ENCODE results near the gene KRTAP10-5.
"Not testable (repeated sequence)": the region's sequence is repeated elsewhere in the genome, so short reads cannot be mapped to it uniquely, and the experiment has no call there.

The KRTAP10-5 gene

GRCh38 chr21:44590897-44591800 is 10.7 kb upstream of the KRTAP10-5 start:
- not testable (repeated sequence) for DNase-seq

- DNase-seq = no peak
Measured at GRCh38 chr21:44590311-44590721, 9.9 kb upstream of the KRTAP10-5 start.

GRCh38 chr21:44589586-44590305 is 9.3 kb upstream of the KRTAP10-5 start:
- DNase-seq = no peak

- DNase-seq = no peak
Measured at GRCh38 chr21:44589094-44589493, 8.7 kb upstream of the KRTAP10-5 start.

GRCh38 chr21:44585892-44586291 is 5.5 kb upstream of the KRTAP10-5 start:
- no peak for DNase-seq

GRCh38 chr21:44583800-44584147 is 3.4 kb upstream of the KRTAP10-5 start:
- no peak for DNase-seq

GRCh38 chr21:44583089-44583799 is 2.8 kb upstream of the KRTAP10-5 start:
- DNase-seq = no peak

GRCh38 chr21:44582055-44582454 is 1.7 kb upstream of the KRTAP10-5 start:
- no peak for DNase-seq

GRCh38 chr21:44581158-44581557 is 754 bp upstream of the KRTAP10-5 start:
- no peak for DNase-seq

- DNase-seq = no peak
Measured at GRCh38 chr21:44579833-44580144, 615 bp downstream of the KRTAP10-5 start.

- DNase-seq = no peak
Measured at GRCh38 chr21:44579056-44579832, 1.2 kb downstream of the KRTAP10-5 start.

GRCh38 chr21:44578371-44579055 is 1.9 kb downstream of the KRTAP10-5 start:
- no peak for DNase-seq

GRCh38 chr21:44576025-44576420 is 4.4 kb downstream of the KRTAP10-5 start:
- no peak for DNase-seq

- DNase-seq = no peak
Measured at GRCh38 chr21:44575307-44576024, 4.9 kb downstream of the KRTAP10-5 start.

GRCh38 chr21:44574457-44575306 is 5.7 kb downstream of the KRTAP10-5 start:
- DNase-seq = no peak

- DNase-seq = not testable (repeated sequence)
Measured at GRCh38 chr21:44573630-44574456, 6.6 kb downstream of the KRTAP10-5 start, which contains the start of gene KRTAP10-4. Gene KRTAP10-4, plus strand, starts transcription at chr21:44573729. Its CDS starts 30 bp downstream, at chr21:44573759.

- DNase-seq = no peak
Measured at GRCh38 chr21:44572959-44573583, 7.3 kb downstream of the KRTAP10-5 start.

All from fibroblast of skin of abdomen (primary cell).